AG10803 (cell line): ENCODE measurements around the gene FITM2.
"Not testable (repeated sequence)": the region's sequence is repeated elsewhere in the genome, so short reads cannot be mapped to it uniquely, and the experiment has no call there.

ENCODE experiments used
- DNase-seq: peaks from one replicate; pipeline ENCODE4 v3.0.0; 2010; ENCODE audit warnings: low read depth
- H3K4me3 ChIP-seq: 2 replicates; pipeline ENCODE4 v1.5.1; 2011; ENCODE audit warnings: mild to moderate bottlenecking, low read length, control low read depth
- TF ChIP-seq, protein P1 (sequence below): conservative IDR thresholded peaks from 2 replicates; pipeline ENCODE4 v1.5.1; 2011; ENCODE audit warnings: mild to moderate bottlenecking, low read length, control low read depth, inconsistent platforms

FITM2 gene

DNA sequence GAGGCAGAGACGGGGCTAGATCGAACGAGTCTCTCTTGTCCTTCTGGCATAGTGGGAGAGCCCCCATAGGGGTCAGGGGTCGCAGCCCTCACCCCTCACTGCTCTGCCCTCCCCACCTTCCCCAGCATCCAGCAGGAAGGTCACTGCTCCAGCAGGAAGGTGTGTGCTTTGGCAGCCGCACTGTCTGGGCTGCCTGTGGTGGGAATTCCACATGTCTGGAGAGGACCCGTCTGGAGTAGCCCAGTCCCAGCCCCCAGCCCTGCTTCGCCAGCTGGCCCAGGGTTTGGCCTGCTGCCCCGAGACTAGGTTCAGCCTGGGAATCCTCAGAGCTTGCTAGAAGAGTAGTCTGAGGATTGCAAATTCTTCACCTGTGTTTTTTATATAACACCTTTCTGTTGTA, 23.3 kb upstream of the FITM2 start:
- H3K4me3 ChIP-seq, result no peak overlapping the region
- DNase-seq, result no peak
- TF ChIP-seq, protein P1, sequence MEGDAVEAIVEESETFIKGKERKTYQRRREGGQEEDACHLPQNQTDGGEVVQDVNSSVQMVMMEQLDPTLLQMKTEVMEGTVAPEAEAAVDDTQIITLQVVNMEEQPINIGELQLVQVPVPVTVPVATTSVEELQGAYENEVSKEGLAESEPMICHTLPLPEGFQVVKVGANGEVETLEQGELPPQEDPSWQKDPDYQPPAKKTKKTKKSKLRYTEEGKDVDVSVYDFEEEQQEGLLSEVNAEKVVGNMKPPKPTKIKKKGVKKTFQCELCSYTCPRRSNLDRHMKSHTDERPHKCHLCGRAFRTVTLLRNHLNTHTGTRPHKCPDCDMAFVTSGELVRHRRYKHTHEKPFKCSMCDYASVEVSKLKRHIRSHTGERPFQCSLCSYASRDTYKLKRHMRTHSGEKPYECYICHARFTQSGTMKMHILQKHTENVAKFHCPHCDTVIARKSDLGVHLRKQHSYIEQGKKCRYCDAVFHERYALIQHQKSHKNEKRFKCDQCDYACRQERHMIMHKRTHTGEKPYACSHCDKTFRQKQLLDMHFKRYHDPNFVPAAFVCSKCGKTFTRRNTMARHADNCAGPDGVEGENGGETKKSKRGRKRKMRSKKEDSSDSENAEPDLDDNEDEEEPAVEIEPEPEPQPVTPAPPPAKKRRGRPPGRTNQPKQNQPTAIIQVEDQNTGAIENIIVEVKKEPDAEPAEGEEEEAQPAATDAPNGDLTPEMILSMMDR, result no peak

DNA sequence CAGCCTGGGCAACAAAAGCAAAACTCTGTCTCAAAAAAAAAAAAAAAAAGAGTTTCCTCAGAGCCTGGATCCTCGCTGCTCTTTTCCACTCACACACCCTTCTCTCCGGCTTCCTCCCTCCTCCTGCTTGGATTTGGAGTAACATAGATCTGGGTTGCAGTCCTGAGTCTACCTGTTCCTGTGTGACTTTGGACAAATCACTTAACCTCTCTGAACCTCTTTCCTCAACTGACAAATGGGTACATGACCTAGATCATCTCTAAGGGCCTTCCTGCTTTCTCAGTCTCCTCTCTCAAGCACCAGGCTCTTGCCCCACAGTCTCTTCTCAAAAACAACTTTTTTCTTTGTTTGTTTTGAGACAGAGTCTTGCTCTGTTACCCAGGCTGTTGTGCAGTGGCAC, 20.2 kb upstream of the FITM2 start:
- DNase-seq, result no peak
- no peak overlapping the region for H3K4me3 ChIP-seq
- TF ChIP-seq, protein P1, result no peak

DNA sequence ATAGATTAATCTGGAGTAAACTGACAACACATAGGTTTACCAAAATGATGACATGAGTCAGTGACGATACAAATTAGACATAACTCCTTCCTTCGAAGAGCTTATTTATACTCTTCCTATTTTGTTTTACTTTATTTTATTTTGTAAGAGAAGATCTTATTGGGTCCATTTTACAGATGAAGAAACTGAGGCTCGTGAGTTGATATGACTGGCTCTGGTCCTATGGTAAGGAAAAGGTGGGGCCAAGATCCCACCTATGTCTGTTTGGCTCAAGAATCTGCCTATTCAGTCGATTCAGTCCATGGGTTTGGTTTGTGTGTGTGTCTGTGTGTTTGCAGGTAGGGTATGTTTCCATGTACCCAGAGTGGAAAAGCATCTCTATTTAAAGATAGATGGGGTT, 17.4 kb upstream of the FITM2 start:
- DNase-seq, result no peak
- TF ChIP-seq, protein P1, result no peak
- no peak overlapping the region for H3K4me3 ChIP-seq

DNA sequence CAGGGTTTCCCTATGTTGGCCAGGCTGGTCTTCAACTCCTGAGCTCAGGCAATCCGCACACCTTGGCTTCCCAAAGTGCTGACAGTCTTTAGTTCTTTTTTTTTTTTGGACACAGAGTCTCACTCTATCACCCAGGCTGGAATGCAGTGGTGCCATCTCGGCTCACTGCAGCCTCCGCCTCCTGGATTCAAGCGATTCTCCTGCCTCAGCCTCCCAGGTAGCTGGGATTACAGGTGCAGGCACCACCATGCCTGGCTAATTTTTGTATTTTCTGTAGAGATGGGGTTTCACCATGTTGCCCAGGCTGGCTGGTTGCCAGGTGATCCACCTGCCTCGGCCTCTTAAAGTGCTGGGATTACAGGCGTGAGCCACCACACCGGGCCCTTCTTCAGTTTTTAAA, 16.7 kb upstream of the FITM2 start:
- H3K4me3 ChIP-seq, DNase-seq: not testable (repeated sequence)

DNA sequence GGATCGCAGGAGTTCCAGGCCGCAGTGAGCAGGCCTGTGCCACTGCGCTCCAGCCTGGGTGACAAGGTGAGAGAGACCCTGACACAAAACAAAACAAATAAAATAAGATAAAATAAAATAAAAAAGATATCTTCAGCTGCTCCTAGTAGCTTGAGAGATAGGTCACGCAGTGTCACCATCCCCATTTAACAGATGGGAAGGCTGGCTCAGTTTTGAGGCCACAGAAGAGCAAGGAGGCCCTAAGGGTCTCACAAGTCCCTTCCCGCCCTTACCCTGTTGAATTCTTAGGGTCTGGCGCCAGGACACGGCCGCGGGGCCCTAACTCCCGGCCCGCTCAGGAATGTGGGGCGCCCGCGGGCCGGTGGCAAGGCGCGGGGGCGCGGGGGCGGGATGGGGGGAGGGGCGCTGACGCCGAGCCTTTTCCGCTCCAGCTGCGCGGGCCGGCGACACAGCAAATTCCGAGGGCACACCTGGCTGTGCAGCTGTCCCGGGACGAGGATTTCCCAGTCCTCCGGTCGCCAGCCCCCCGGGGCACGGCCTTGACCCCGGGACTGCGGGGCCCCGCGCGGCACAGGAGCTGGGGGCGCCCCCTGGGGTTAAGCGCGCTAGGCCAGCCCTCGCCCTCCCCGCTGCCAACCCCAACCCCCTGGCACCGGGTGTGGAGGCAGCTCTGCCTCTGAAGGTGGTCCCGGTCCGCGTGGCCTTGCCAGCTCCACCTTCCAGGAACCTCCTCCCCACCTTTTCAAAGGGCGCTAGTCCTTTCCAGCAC, 15.6 kb upstream of the FITM2 start:
- H3K4me3 ChIP-seq, result 0 out of 2 replicates have a peak overlapping the region, but pooled peaks have one; percentile 9
- no peak for DNase-seq
- TF ChIP-seq, protein P1, result no peak

DNA sequence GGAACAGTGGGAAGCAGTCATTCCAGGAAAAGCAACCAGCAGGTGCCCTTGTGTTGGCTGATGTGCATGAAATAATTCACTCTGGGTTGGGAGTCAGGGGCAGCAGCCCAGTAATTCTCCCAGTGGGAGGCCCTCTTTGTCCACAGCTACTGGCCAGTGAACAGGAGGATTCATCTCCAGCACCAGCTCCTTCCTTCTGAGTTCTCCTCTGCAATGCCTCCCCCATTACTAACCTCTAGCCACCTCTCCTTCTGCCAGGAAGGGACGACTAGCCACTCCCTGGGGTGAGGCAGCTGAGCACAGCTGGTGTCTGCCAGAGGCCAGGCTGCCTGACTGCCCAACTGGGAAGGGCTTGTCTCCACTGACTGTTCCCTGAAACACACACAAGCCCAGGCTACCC, 13.3 kb upstream of the FITM2 start:
- TF ChIP-seq, protein P1, result no peak
- DNase-seq, result no peak

DNA sequence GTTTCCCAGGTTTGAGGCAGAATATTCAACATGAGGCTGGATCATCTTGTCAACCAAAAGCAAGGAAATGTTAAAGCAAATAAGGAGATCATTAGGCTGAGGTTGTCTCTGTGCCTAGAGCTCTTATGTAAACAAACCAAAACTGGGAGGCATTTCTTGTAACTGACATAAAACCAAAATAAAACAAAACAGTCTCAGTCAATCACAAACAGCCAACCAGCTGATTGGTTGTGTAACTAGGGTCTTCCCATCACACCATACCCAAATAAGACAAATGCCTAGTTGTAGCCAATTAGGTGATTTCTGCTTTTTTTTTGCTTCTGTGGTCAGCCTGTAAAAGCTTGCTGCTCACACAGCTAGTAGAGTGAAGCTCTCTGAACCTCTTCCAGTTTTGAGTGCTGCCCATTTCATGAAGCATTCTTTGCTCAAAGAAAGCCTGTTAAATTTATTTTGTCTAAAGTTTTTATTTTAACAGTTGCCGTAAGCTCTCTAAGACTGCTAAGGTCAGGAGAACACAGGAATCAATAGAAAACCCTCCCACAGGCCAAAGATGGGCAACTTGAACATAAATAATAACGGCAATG, 8.9 kb upstream of the FITM2 start:
- TF ChIP-seq, protein P1, result no peak
- DNase-seq, result no peak
- H3K4me3 ChIP-seq, result no peak overlapping the region

More for the DNA sequence above, 13.3 kb upstream of the FITM2 start:
- no peak overlapping the region for H3K4me3 ChIP-seq
